Calu3 (cell line): ENCODE measurements around the gene SSBP3. TPM values are rescaled to one million over a fixed set of nuclear protein-coding genes. Genes with fewer than 3 reads are reported as not detected.

Experiments used
- BruUV-seq: library from RNA; stranded (reverse); fragments of 400-500 nt; replicated peaks from 2 replicates; lab custom pipeline; 2021; lab: Mats Ljungman, UMichigan
- CTCF ChIA-PET: fragments of 300-600 bp; sonication (Branson Sonifier 250); formaldehyde crosslinking; loops from one replicate; lab custom pipeline; 2022; ENCODE audit warnings: antibody characterized with exemption; lab: Charles Lee
- DNase-seq: peaks from one replicate; pipeline ENCODE4 v3.0.0; 2022
- H3K27ac Mint-ChIP-seq: one replicate; pipeline ENCODE4 v1.8.0; 2022; ENCODE audit warnings: mixed read lengths; ENCODE audit not compliant: unreplicated experiment
- H3K27me3 Mint-ChIP-seq: one replicate; pipeline ENCODE4 v1.8.0; 2022; ENCODE audit warnings: mixed read lengths; ENCODE audit not compliant: unreplicated experiment
- H3K36me3 Mint-ChIP-seq: one replicate; pipeline ENCODE4 v1.8.0; 2022; ENCODE audit warnings: mild to moderate bottlenecking, moderate library complexity, mixed read lengths; ENCODE audit not compliant: insufficient read depth, unreplicated experiment
- H3K4me1 Mint-ChIP-seq: one replicate; pipeline ENCODE4 v1.8.0; 2022; ENCODE audit warnings: mild to moderate bottlenecking, low read depth, mixed read lengths; ENCODE audit not compliant: unreplicated experiment
- H3K4me3 Mint-ChIP-seq: one replicate; pipeline ENCODE4 v1.8.0; 2022; ENCODE audit warnings: mild to moderate bottlenecking, low read depth, moderate library complexity, mixed read lengths; ENCODE audit not compliant: unreplicated experiment
- H3K9me3 Mint-ChIP-seq: one replicate; pipeline ENCODE4 v1.8.0; 2022; ENCODE audit warnings: low read depth, mixed read lengths; ENCODE audit not compliant: unreplicated experiment
- CTCF ChIP-seq: fragments of 200-600 bp; IDR thresholded peaks from one replicate; pipeline ENCODE4 v1.8.0; 2022; ENCODE audit warnings: antibody characterized with exemption; ENCODE audit not compliant: unreplicated experiment
- intact Hi-C: fragments of 100-400 bp; cut with micrococcal nuclease; formaldehyde crosslinking; loops from one replicate; pipeline ENCODE4 v1.10.0; 2022; ENCODE audit not compliant: unreplicated experiment
- total RNA-seq: library from RNA; stranded (reverse); gene quantifications from 2 replicates; pipeline ENCODE4 v1.2.3, GENCODE V29; 2022

SSBP3 gene
- total RNA-seq, 1 experiment from 2014 or later, result 16.6 TPM

GRCh38 chr1:54372978-54373377 is 33.2 kb downstream of the SSBP3 start:
- intact Hi-C loops, result no loop called here

GRCh38 chr1:54371942-54372275 is 34.3 kb downstream of the SSBP3 start:
- H3K4me1 Mint-ChIP-seq, result peaks cover 43% of the 10 kb centered on the region
- H3K9me3 Mint-ChIP-seq, result no peaks in the 10 kb centered on the region
- TF ChIP-seq CTCF, result no peak
- DNase-seq, result peak; percentile 45
- H3K27me3 Mint-ChIP-seq, result no peaks in the 10 kb centered on the region
- peak overlapping the region; percentile 58 for H3K4me3 Mint-ChIP-seq
- intact Hi-C loops, result no loop called here
- CTCF ChIA-PET, result interaction anchor here (0.5 kb wide), 1 partner anchor 251 kb away, joined by 3 read pairs; the partner anchor contains the start of gene FAM151A
- H3K36me3 Mint-ChIP-seq, result peaks cover 6% of the 10 kb centered on the region
- peak overlapping the region; percentile 55 for H3K27ac Mint-ChIP-seq
- no TSS peak for BruUV-seq

More at GRCh38 chr1:54372978-54373377, 33.2 kb downstream of the SSBP3 start:
- Mint-ChIP-seq H3K9me3 (no peaks in the 10 kb centered on the region), H3K4me1 (peaks cover 50% of the 10 kb centered on the region), H3K4me3 (no peak overlapping the region), H3K27ac (no peak overlapping the region), H3K27me3 (no peaks in the 10 kb centered on the region), H3K36me3 (peaks cover 6% of the 10 kb centered on the region)
- TF ChIP-seq CTCF, result no peak
- CTCF ChIA-PET, result interaction anchor here (0.7 kb wide), 1 partner anchor 180 kb away, joined by 5 read pairs; no protein-coding TSS in a partner anchor
- DNase-seq, result no peak
- no TSS peak for BruUV-seq

- TF ChIP-seq CTCF, result no peak
- Mint-ChIP-seq H3K4me3 (peak overlapping the region; percentile 58), H3K9me3 (no peaks in the 10 kb centered on the region), H3K4me1 (peaks cover 37% of the 10 kb centered on the region), H3K36me3 (no peaks in the 10 kb centered on the region), H3K27ac (peak overlapping the region; percentile 55), H3K27me3 (no peaks in the 10 kb centered on the region)
- DNase-seq, result peak; percentile 58
- CTCF ChIA-PET, result interaction anchor here (0.5 kb wide), 1 partner anchor 252 kb away, joined by 3 read pairs; the partner anchor contains the start of gene FAM151A
- BruUV-seq, result no TSS peak
- intact Hi-C loops, result no loop called here
These were observed 34.9 kb downstream of the SSBP3 start for GRCh38 chr1:54371038-54371941.

GRCh38 chr1:54370287-54370989 is 35.8 kb downstream of the SSBP3 start:
- Mint-ChIP-seq H3K36me3 (no peaks in the 10 kb centered on the region), H3K27ac (no peak overlapping the region), H3K4me3 (no peak overlapping the region), H3K4me1 (peaks cover 36% of the 10 kb centered on the region), H3K9me3 (no peaks in the 10 kb centered on the region), H3K27me3 (no peaks in the 10 kb centered on the region)
- intact Hi-C loops, result no loop called here
- TF ChIP-seq CTCF, result no peak
- no peak for DNase-seq
- CTCF ChIA-PET, result no interaction called here
- BruUV-seq, result no TSS peak
